Testis (tissue), 2 donors: Measurements from ENCODE around the gene MACROH2A1.

Experiments
- CTCF ChIP-seq, 3 experiments: fragments of 450-650 bp in 2 of 3; fragments of 200-600 bp in 1 of 3; sonication (generic) in 1 of 3; IDR thresholded peaks; one replicate each; pipeline ENCODE4 v1.5.1; 2016 to 2019; ENCODE audit warnings: antibody characterized with exemption in 3 of 3, mild to moderate bottlenecking in 2 of 3, moderate library complexity in 1 of 3
- POLR2A ChIP-seq: fragments of 450-650 bp; IDR thresholded peaks from one replicate; pipeline ENCODE4 v1.6.1; 2017; ENCODE audit warnings: antibody characterized with exemption, mild to moderate bottlenecking, moderate library complexity

GRCh38 chr5:135441919-135442318 lies 42.9 kb upstream of the MACROH2A1 start:
- TF ChIP-seq CTCF (IDR thresholded peaks at IDR 0.05), result no peak
- TF ChIP-seq POLR2A, result no peak
